Measurements from ENCODE around the gene TMEM125.

TMEM125 gene

GRCh38 chr1:43265431-43265830 lies 4.4 kb upstream of the TMEM125 start:
- no peak for ATAC-seq
- no peak overlapping the region for H3K27ac Mint-ChIP-seq
- H3K9me3 Mint-ChIP-seq = peaks cover 10 to 15% of the 10 kb centered on the region in 2 donors
- no peak for DNase-seq
- peaks cover 16% of the 10 kb centered on the region for H3K27me3 Mint-ChIP-seq
- no peak overlapping the region for H3K4me3 Mint-ChIP-seq
- peaks cover 13% of the 10 kb centered on the region for H3K4me1 Mint-ChIP-seq

- H3K27ac Mint-ChIP-seq = no peak overlapping the region
- peaks cover 10 to 15% of the 10 kb centered on the region in 2 donors for H3K9me3 Mint-ChIP-seq
- ATAC-seq = no peak
- H3K4me3 Mint-ChIP-seq = no peak overlapping the region
- H3K27me3 Mint-ChIP-seq = peaks cover 28% of the 10 kb centered on the region
- H3K4me1 Mint-ChIP-seq = peaks cover 26% of the 10 kb centered on the region
- DNase-seq = no peak
Measured at GRCh38 chr1:43266881-43267280, 2.9 kb upstream of the TMEM125 start.

GRCh38 chr1:43267291-43267805 lies 2.4 kb upstream of the TMEM125 start:
- Mint-ChIP-seq H3K9me3 (peaks cover 10 to 14% of the 10 kb centered on the region in 2 donors), H3K27me3 (peaks cover 31% of the 10 kb centered on the region), H3K4me1 (peaks cover 26% of the 10 kb centered on the region), H3K4me3 (no peak overlapping the region), H3K27ac (no peak overlapping the region)
- DNase-seq = no peak
- ATAC-seq = no peak

- no peak for DNase-seq
Measured at GRCh38 chr1:43267818-43268425, 1.9 kb upstream of the TMEM125 start.

GRCh38 chr1:43270421-43271095 lies 775 bp downstream of the TMEM125 start:
- H3K27ac Mint-ChIP-seq = peak overlapping the region; percentile 44 to 84
- H3K27me3 Mint-ChIP-seq = peaks cover 31% of the 10 kb centered on the region
- peak; percentile 13 for ATAC-seq
- H3K9me3 Mint-ChIP-seq = peaks cover 8 to 13% of the 10 kb centered on the region in 2 donors
- DNase-seq = peak in 1 of 2 donors; percentile 23
- peak overlapping the region; percentile 69 to 76 for H3K4me3 Mint-ChIP-seq
- peaks cover 39% of the 10 kb centered on the region for H3K4me1 Mint-ChIP-seq

More at GRCh38 chr1:43267818-43268425, 1.9 kb upstream of the TMEM125 start:
- peaks cover 26% of the 10 kb centered on the region for H3K4me1 Mint-ChIP-seq
- H3K27ac Mint-ChIP-seq = no peak overlapping the region
- peaks cover 31% of the 10 kb centered on the region for H3K27me3 Mint-ChIP-seq
- H3K9me3 Mint-ChIP-seq = peaks cover 6 to 9% of the 10 kb centered on the region in 2 donors
- no peak for ATAC-seq
- H3K4me3 Mint-ChIP-seq = no peak overlapping the region

- Mint-ChIP-seq H3K4me3 (peak overlapping the region; percentile 69 to 76), H3K27ac (peak overlapping the region; percentile 76 to 86), H3K9me3 (peaks cover 8 to 13% of the 10 kb centered on the region in 2 donors), H3K27me3 (peaks cover 33% of the 10 kb centered on the region), H3K4me1 (peaks cover 39% of the 10 kb centered on the region)
- peak; percentile 24 for ATAC-seq
- DNase-seq = no peak
Measured at GRCh38 chr1:43271186-43272118, 1.7 kb downstream of the TMEM125 start.

- H3K4me1 Mint-ChIP-seq = peaks cover 39% of the 10 kb centered on the region
- H3K4me3 Mint-ChIP-seq = no peak overlapping the region
- peaks cover 40% of the 10 kb centered on the region for H3K27me3 Mint-ChIP-seq
- DNase-seq (no peak), ATAC-seq (no peak)
- H3K9me3 Mint-ChIP-seq = peaks cover 8 to 13% of the 10 kb centered on the region in 2 donors
- H3K27ac Mint-ChIP-seq = peak overlapping the region; percentile 28 to 79
Measured at GRCh38 chr1:43272161-43272560, 2.4 kb downstream of the TMEM125 start.

- Mint-ChIP-seq H3K4me3 (no peak overlapping the region), H3K4me1 (peaks cover 39% of the 10 kb centered on the region), H3K9me3 (peaks cover 8 to 13% of the 10 kb centered on the region in 2 donors), H3K27ac (no peak overlapping the region), H3K27me3 (peaks cover 42% of the 10 kb centered on the region)
- DNase-seq (no peak), ATAC-seq (no peak)
Measured at GRCh38 chr1:43272576-43273571, 3.1 kb downstream of the TMEM125 start.

GRCh38 chr1:43273708-43274107 lies 3.9 kb downstream of the TMEM125 start:
- no peak for ATAC-seq
- no peak overlapping the region for H3K4me3 Mint-ChIP-seq

GRCh38 chr1:43274125-43274803 lies 4.5 kb downstream of the TMEM125 start:
- H3K9me3 Mint-ChIP-seq = peaks cover 8 to 13% of the 10 kb centered on the region in 2 donors
- ATAC-seq (peak; percentile 91), DNase-seq (peak; percentile 22 to 69)
- H3K27ac Mint-ChIP-seq = peak overlapping the region; percentile 99 to 100
- peaks cover 38% of the 10 kb centered on the region for H3K27me3 Mint-ChIP-seq
- peaks cover 38% of the 10 kb centered on the region for H3K4me1 Mint-ChIP-seq
- H3K4me3 Mint-ChIP-seq = peak overlapping the region; percentile 73 to 82

More at GRCh38 chr1:43273708-43274107, 3.9 kb downstream of the TMEM125 start:
- Mint-ChIP-seq H3K27me3 (peaks cover 42% of the 10 kb centered on the region), H3K9me3 (peaks cover 8 to 13% of the 10 kb centered on the region in 2 donors), H3K4me1 (peaks cover 39% of the 10 kb centered on the region), H3K27ac (peak overlapping the region in 1 of 2 donors; percentile 2)
- no peak for DNase-seq

- peaks cover 32% of the 10 kb centered on the region for H3K4me1 Mint-ChIP-seq
- peak overlapping the region; percentile 73 to 82 for H3K4me3 Mint-ChIP-seq
- H3K27ac Mint-ChIP-seq = peak overlapping the region; percentile 99 to 100
- DNase-seq (no peak), ATAC-seq (no peak)
- H3K27me3 Mint-ChIP-seq = peaks cover 35% of the 10 kb centered on the region
- peaks cover 8 to 13% of the 10 kb centered on the region in 2 donors for H3K9me3 Mint-ChIP-seq
Measured at GRCh38 chr1:43274804-43275180, 5.0 kb downstream of the TMEM125 start.

- H3K27ac Mint-ChIP-seq = peak overlapping the region; percentile 27 to 85
Measured at GRCh38 chr1:43275826-43276620, 6.2 kb downstream of the TMEM125 start.

GRCh38 chr1:43276673-43277072 lies 6.9 kb downstream of the TMEM125 start:
- H3K4me3 Mint-ChIP-seq = no peak overlapping the region
- H3K27ac Mint-ChIP-seq = peak overlapping the region in 1 of 2 donors; percentile 60
- peaks cover 8 to 13% of the 10 kb centered on the region in 2 donors for H3K9me3 Mint-ChIP-seq
- H3K4me1 Mint-ChIP-seq = peaks cover 14% of the 10 kb centered on the region
- no peak for ATAC-seq
- peaks cover 23% of the 10 kb centered on the region for H3K27me3 Mint-ChIP-seq
- no peak for DNase-seq

More at GRCh38 chr1:43275826-43276620, 6.2 kb downstream of the TMEM125 start:
- H3K4me1 Mint-ChIP-seq = peaks cover 20% of the 10 kb centered on the region
- peaks cover 29% of the 10 kb centered on the region for H3K27me3 Mint-ChIP-seq
- H3K9me3 Mint-ChIP-seq = peaks cover 8 to 13% of the 10 kb centered on the region in 2 donors
- no peak for DNase-seq
- no peak overlapping the region for H3K4me3 Mint-ChIP-seq
- no peak for ATAC-seq
